ENCODE measurements around the gene SLC15A1. TPM values are rescaled to one million over a fixed set of nuclear protein-coding genes. Genes with fewer than 3 reads are reported as not detected.
A peak's percentile ranks its signal among the peaks of the same experiment; 100 is the strongest.
"Not testable (repeated sequence)": the region's sequence is repeated elsewhere in the genome, so short reads cannot be mapped to it uniquely, and the experiment has no call there.

SLC15A1 gene
- total and polyA plus RNA-seq, 9 donors = 0.04 to 14.1 (median 0.21) TPM; not detected in 1

DNA sequence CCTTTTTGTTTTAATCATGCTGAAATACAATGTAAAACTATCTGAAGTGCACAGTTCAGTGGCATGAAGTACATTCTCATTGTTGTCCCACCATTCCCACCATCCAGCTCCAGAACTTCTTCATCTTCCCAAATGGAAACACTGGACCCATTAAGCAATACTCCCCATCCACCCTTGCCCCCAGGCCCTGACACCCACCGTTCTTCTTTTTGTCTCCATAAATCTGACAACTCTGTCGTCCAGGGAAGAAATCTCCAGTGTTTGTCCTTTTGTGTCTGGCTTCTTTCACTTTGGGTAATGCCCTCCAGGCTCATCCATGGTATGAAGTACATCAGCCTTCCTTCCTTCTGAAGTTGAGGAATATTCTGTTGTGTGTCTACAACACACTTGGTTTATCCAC is 2.6 kb upstream of the SLC15A1 start:
- no peak overlapping the region for H3K27ac ChIP-seq (ENCODE audit: low read length)
- peaks cover 14% of the 10 kb centered on the region for H3K4me1 ChIP-seq (ENCODE audit: control insufficient read depth, insufficient read depth, low read length)
- WGBS (ENCODE audit: insufficient coverage) = 17% methylated on average over 1 of the region's 2 CpGs
- no peak for DNase-seq
- peaks cover 29% of the 10 kb centered on the region for H3K27me3 ChIP-seq (ENCODE audit: control insufficient read depth, insufficient read depth, low read length)
- peaks cover 2% of the 10 kb centered on the region for H3K9me3 ChIP-seq (replicated peaks; ENCODE audit: control insufficient read depth, low read depth, low read length)
- no peaks in the 10 kb centered on the region for H3K36me3 ChIP-seq (ENCODE audit: control insufficient read depth, insufficient read depth, low read length)
- H3K4me3 ChIP-seq (ENCODE audit: low read length) = no peak overlapping the region

- Histone ChIP-seq H3K4me1 (ENCODE audit: control insufficient read depth, insufficient read depth, low read length) (peaks cover 14% of the 10 kb centered on the region), H3K27me3 (ENCODE audit: control insufficient read depth, insufficient read depth, low read length) (peaks cover 34% of the 10 kb centered on the region)
- H3K36me3 ChIP-seq (ENCODE audit: control insufficient read depth, insufficient read depth, low read length); H3K9me3 ChIP-seq (replicated peaks; ENCODE audit: control insufficient read depth, low read depth, low read length); DNase-seq; H3K27ac ChIP-seq (ENCODE audit: low read length); H3K4me3 ChIP-seq (ENCODE audit: low read length): not testable (repeated sequence)
- 60% methylated on average over 1 of the region's 4 CpGs for WGBS (ENCODE audit: insufficient coverage)
Observed at GRCh38 chr13:98754468-98754867, 2.0 kb upstream of the SLC15A1 start.

- no peak overlapping the region for H3K27ac ChIP-seq (ENCODE audit: low read length)
- peaks cover 42% of the 10 kb centered on the region for H3K27me3 ChIP-seq (ENCODE audit: control insufficient read depth, insufficient read depth, low read length)
- peaks cover 2% of the 10 kb centered on the region for H3K9me3 ChIP-seq (replicated peaks; ENCODE audit: control insufficient read depth, low read depth, low read length)
- H3K4me1 ChIP-seq (ENCODE audit: control insufficient read depth, insufficient read depth, low read length) = peaks cover 14% of the 10 kb centered on the region
- DNase-seq = peak; percentile 28
- no peaks in the 10 kb centered on the region for H3K36me3 ChIP-seq (ENCODE audit: control insufficient read depth, insufficient read depth, low read length)
- WGBS (ENCODE audit: insufficient coverage) = under 1% methylated on average over 34 of the region's 36 CpGs
- H3K4me3 ChIP-seq (ENCODE audit: low read length) = peak overlapping the region; percentile 10
Observed at GRCh38 chr13:98751861-98752466, 508 bp downstream of the SLC15A1 start.

DNA sequence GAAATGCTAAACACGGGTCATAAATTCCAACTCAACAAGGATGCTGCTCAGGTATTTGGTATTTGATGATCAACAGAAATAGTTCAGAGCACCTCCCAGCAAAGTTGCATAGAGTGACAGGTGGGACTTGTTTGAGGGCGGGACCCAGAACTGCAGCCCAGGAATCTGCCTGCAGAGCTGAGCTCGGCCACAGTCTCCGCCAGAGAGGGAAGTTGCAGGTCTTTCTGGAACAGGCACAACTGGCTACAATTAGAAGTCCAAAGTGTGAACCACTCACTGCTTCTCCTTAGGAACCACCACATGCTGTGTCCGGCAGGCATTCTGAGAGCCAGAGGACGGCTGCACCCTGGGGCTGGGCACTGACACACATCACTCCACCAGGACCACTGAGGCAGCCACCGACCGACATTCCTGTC is 1.1 kb downstream of the SLC15A1 start:
- Histone ChIP-seq H3K4me1 (ENCODE audit: control insufficient read depth, insufficient read depth, low read length) (peaks cover 14% of the 10 kb centered on the region), H3K9me3 (replicated peaks; ENCODE audit: control insufficient read depth, low read depth, low read length) (peaks cover 2% of the 10 kb centered on the region), H3K27me3 (ENCODE audit: control insufficient read depth, insufficient read depth, low read length) (peaks cover 42% of the 10 kb centered on the region), H3K4me3 (ENCODE audit: low read length) (no peak overlapping the region), H3K36me3 (ENCODE audit: control insufficient read depth, insufficient read depth, low read length) (no peaks in the 10 kb centered on the region), H3K27ac (ENCODE audit: low read length) (no peak overlapping the region)
- WGBS (ENCODE audit: insufficient coverage) = 32% methylated on average over 7 of the region's 8 CpGs
- no peak for DNase-seq

DNA sequence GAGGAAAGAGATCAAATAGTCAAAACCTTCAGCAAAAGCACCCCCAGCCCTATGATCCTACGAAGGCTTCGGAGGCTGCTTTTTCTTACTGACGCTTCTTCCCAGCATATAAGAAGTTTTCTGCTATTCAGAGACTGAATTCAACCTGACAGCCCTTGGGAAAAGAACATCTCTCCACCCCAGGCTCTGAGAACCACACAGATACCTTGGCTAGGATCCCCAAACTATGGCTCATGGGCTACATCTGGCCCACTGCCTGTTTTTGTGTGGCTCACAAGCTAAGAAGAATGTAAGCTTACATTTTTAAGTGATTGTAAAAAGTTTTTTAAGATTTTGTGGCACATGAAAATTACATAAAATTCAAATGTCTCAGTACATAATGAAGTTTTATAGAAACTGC is 3.0 kb downstream of the SLC15A1 start:
- peaks cover 39% of the 10 kb centered on the region for H3K27me3 ChIP-seq (ENCODE audit: control insufficient read depth, insufficient read depth, low read length)
- H3K27ac ChIP-seq (ENCODE audit: low read length) = no peak overlapping the region
- peaks cover 14% of the 10 kb centered on the region for H3K4me1 ChIP-seq (ENCODE audit: control insufficient read depth, insufficient read depth, low read length)
- H3K36me3 ChIP-seq (ENCODE audit: control insufficient read depth, insufficient read depth, low read length) = no peaks in the 10 kb centered on the region
- H3K9me3 ChIP-seq (replicated peaks; ENCODE audit: control insufficient read depth, low read depth, low read length) = peaks cover 2% of the 10 kb centered on the region
- DNase-seq = no peak
- 54% methylated on average over 3 of the region's 3 CpGs for WGBS (ENCODE audit: insufficient coverage)
- H3K4me3 ChIP-seq (ENCODE audit: low read length) = no peak overlapping the region

GRCh38 chr13:98746968-98747367 is 5.5 kb downstream of the SLC15A1 start:
- no peak for DNase-seq
- WGBS (ENCODE audit: insufficient coverage) = 86% methylated on average over 4 of the region's 8 CpGs
- H3K4me3 ChIP-seq (ENCODE audit: low read length) = no peak overlapping the region
- H3K9me3 ChIP-seq (replicated peaks; ENCODE audit: control insufficient read depth, low read depth, low read length) = no peaks in the 10 kb centered on the region
- peaks cover 28% of the 10 kb centered on the region for H3K27me3 ChIP-seq (ENCODE audit: control insufficient read depth, insufficient read depth, low read length)
- H3K36me3 ChIP-seq (ENCODE audit: control insufficient read depth, insufficient read depth, low read length) = no peaks in the 10 kb centered on the region
- H3K27ac ChIP-seq (ENCODE audit: low read length) = no peak overlapping the region
- H3K4me1 ChIP-seq (ENCODE audit: control insufficient read depth, insufficient read depth, low read length) = peaks cover 6% of the 10 kb centered on the region

GRCh38 chr13:98743377-98743776 is 9.1 kb downstream of the SLC15A1 start:
- no peak for DNase-seq
- H3K4me1 ChIP-seq (ENCODE audit: control insufficient read depth, insufficient read depth, low read length) = no peaks in the 10 kb centered on the region
- peaks cover 4% of the 10 kb centered on the region for H3K9me3 ChIP-seq (replicated peaks; ENCODE audit: control insufficient read depth, low read depth, low read length)
- WGBS (ENCODE audit: insufficient coverage) = 89% methylated on average over 1 of the region's 2 CpGs
- no peak overlapping the region for H3K27ac ChIP-seq (ENCODE audit: low read length)
- no peaks in the 10 kb centered on the region for H3K36me3 ChIP-seq (ENCODE audit: control insufficient read depth, insufficient read depth, low read length)
- no peak overlapping the region for H3K4me3 ChIP-seq (ENCODE audit: low read length)
- H3K27me3 ChIP-seq (ENCODE audit: control insufficient read depth, insufficient read depth, low read length) = no peaks in the 10 kb centered on the region

DNA sequence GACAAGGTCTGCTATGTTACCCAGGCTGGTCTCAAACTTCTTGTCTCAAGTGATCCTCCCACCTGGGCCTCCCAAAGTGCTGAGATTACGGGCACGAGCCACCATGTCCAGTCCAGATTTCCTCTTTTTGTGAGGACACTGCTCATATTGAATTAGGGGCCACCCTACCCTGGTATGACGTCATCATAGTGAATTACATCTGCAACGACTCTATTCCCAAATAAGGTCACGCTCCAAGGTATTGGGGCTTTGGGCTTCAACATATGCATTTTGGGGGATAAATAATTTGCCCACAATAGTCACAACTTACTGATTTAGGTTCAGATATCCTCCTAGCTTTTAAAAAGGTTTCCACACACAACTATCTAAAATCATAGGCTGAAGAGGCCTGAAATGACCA is 9.5 kb downstream of the SLC15A1 start:
- no peak for DNase-seq
- peaks cover 5% of the 10 kb centered on the region for H3K9me3 ChIP-seq (replicated peaks; ENCODE audit: control insufficient read depth, low read depth, low read length)
- no peaks in the 10 kb centered on the region for H3K36me3 ChIP-seq (ENCODE audit: control insufficient read depth, insufficient read depth, low read length)
- H3K4me3 ChIP-seq (ENCODE audit: low read length) = no peak overlapping the region
- no peaks in the 10 kb centered on the region for H3K4me1 ChIP-seq (ENCODE audit: control insufficient read depth, insufficient read depth, low read length)
- 83% methylated on average over 2 of the region's 5 CpGs for WGBS (ENCODE audit: insufficient coverage)
- no peaks in the 10 kb centered on the region for H3K27me3 ChIP-seq (ENCODE audit: control insufficient read depth, insufficient read depth, low read length)
- no peak overlapping the region for H3K27ac ChIP-seq (ENCODE audit: low read length)

- Histone ChIP-seq H3K4me3 (ENCODE audit: low read length) (no peak overlapping the region), H3K27ac (ENCODE audit: low read length) (no peak overlapping the region), H3K4me1 (ENCODE audit: control insufficient read depth, insufficient read depth, low read length) (no peaks in the 10 kb centered on the region), H3K9me3 (replicated peaks; ENCODE audit: control insufficient read depth, low read depth, low read length) (peaks cover 5% of the 10 kb centered on the region), H3K27me3 (ENCODE audit: control insufficient read depth, insufficient read depth, low read length) (no peaks in the 10 kb centered on the region), H3K36me3 (ENCODE audit: control insufficient read depth, insufficient read depth, low read length) (no peaks in the 10 kb centered on the region)
- 76% methylated on average over 10 of the region's 14 CpGs for WGBS (ENCODE audit: insufficient coverage)
- no peak for DNase-seq
Observed at GRCh38 chr13:98741741-98742435, 10.6 kb downstream of the SLC15A1 start.

GRCh38 chr13:98740131-98740530 is 12.3 kb downstream of the SLC15A1 start:
- no peak for DNase-seq
- no peak overlapping the region for H3K4me3 ChIP-seq (ENCODE audit: low read length)
- no peaks in the 10 kb centered on the region for H3K27me3 ChIP-seq (ENCODE audit: control insufficient read depth, insufficient read depth, low read length)
- WGBS (ENCODE audit: insufficient coverage) = 88% methylated on average over 7 of the region's 8 CpGs
- no peak overlapping the region for H3K27ac ChIP-seq (ENCODE audit: low read length)
- no peaks in the 10 kb centered on the region for H3K36me3 ChIP-seq (ENCODE audit: control insufficient read depth, insufficient read depth, low read length)
- no peaks in the 10 kb centered on the region for H3K4me1 ChIP-seq (ENCODE audit: control insufficient read depth, insufficient read depth, low read length)
- H3K9me3 ChIP-seq (replicated peaks; ENCODE audit: control insufficient read depth, low read depth, low read length) = peaks cover 5% of the 10 kb centered on the region

All from muscle of leg (tissue), 11 donors.